Amniotic epithelial cell (primary cell): Measurements from ENCODE around the gene EDEM3.
"Not testable (repeated sequence)": the region's sequence is repeated elsewhere in the genome, so short reads cannot be mapped to it uniquely, and the experiment has no call there.

Experiments used
- DNase-seq: peaks from one replicate; pipeline ENCODE4 v3.0.0-alpha.2; 2010; ENCODE audit warnings: low read depth

The EDEM3 gene

GRCh38 chr1:184754476-184755225, at the start of gene EDEM3:
Gene EDEM3 (minus strand): TSS chr1:184754858. CDS start chr1:184754646, 212 bp downstream.
- DNase-seq = peak; percentile 99

GRCh38 chr1:184804220-184804619, 49.6 kb upstream of the EDEM3 start:
- DNase-seq = no peak

- DNase-seq = no peak
Measured at GRCh38 chr1:184803180-184803492, 48.5 kb upstream of the EDEM3 start.

GRCh38 chr1:184802354-184803179, 47.9 kb upstream of the EDEM3 start:
- no peak for DNase-seq

- peak; percentile 63 for DNase-seq
Measured at GRCh38 chr1:184801503-184801902, 46.8 kb upstream of the EDEM3 start.

- DNase-seq = no peak
Measured at GRCh38 chr1:184800876-184801275, 46.2 kb upstream of the EDEM3 start.

GRCh38 chr1:184793967-184794366, 39.3 kb upstream of the EDEM3 start:
- DNase-seq = no peak

- peak; percentile 99 for DNase-seq
Measured at GRCh38 chr1:184792450-184792969, 37.9 kb upstream of the EDEM3 start.

- peak; percentile 19 for DNase-seq
Measured at GRCh38 chr1:184791550-184791900, 36.9 kb upstream of the EDEM3 start.

GRCh38 chr1:184790642-184791549, 36.2 kb upstream of the EDEM3 start:
- no peak for DNase-seq

GRCh38 chr1:184789884-184790283, 35.2 kb upstream of the EDEM3 start:
- no peak for DNase-seq

- no peak for DNase-seq
Measured at GRCh38 chr1:184788970-184789369, 34.3 kb upstream of the EDEM3 start.

- DNase-seq = no peak
Measured at GRCh38 chr1:184785529-184785928, 30.9 kb upstream of the EDEM3 start.

GRCh38 chr1:184783723-184784122, 29.1 kb upstream of the EDEM3 start:
- not testable (repeated sequence) for DNase-seq

- DNase-seq = peak; percentile 58
Measured at GRCh38 chr1:184781941-184782340, 27.3 kb upstream of the EDEM3 start.

- no peak for DNase-seq
Measured at GRCh38 chr1:184775885-184776284, 21.2 kb upstream of the EDEM3 start.

GRCh38 chr1:184775329-184775728, 20.7 kb upstream of the EDEM3 start:
- no peak for DNase-seq

- DNase-seq = no peak
Measured at GRCh38 chr1:184773762-184774320, 19.2 kb upstream of the EDEM3 start.

GRCh38 chr1:184771190-184771691, 16.6 kb upstream of the EDEM3 start:
- DNase-seq = no peak

GRCh38 chr1:184770181-184770979, 15.7 kb upstream of the EDEM3 start:
- DNase-seq = peak; percentile 51

- DNase-seq = no peak
Measured at GRCh38 chr1:184769241-184769640, 14.6 kb upstream of the EDEM3 start.
